HEK293 (cell line): ENCODE measurements around the gene APLF.

Source experiments
- ZNF10 ChIP-seq: fragments of 450-650 bp; formaldehyde crosslinking; IDR thresholded peaks from 2 replicates; pipeline ENCODE4 v1.5.1; 2017; ENCODE audit warnings: missing biosample characterization, missing genetic modification characterization
- ZNF121 ChIP-seq: fragments of 450-650 bp; formaldehyde crosslinking; IDR thresholded peaks from 2 replicates; pipeline ENCODE4 v1.5.1; 2016; ENCODE audit warnings: missing biosample characterization, missing genetic modification characterization
- ZNF146 ChIP-seq: fragments of 450-650 bp; formaldehyde crosslinking; IDR thresholded peaks from 2 replicates; pipeline ENCODE4 v1.5.1; 2016; ENCODE audit warnings: missing biosample characterization, missing genetic modification characterization
- ZNF274 ChIP-seq, 2 experiments: fragments of 200-500 bp in 1 of 2; fragments of 450-650 bp in 1 of 2; sonication (Bioruptor generic) in 1 of 2; formaldehyde crosslinking in 1 of 2; IDR thresholded peaks; 2 replicates each; pipeline versions ENCODE4 v1.5.1 to v1.6.1; 2014 to 2016; ENCODE audit warnings: borderline replicate concordance in 1 of 2, inconsistent platforms in 1 of 2, low read length in 1 of 2, missing biosample characterization in 1 of 2, missing genetic modification characterization in 1 of 2
- ZNF416 ChIP-seq: fragments of 450-650 bp; formaldehyde crosslinking; IDR thresholded peaks from 2 replicates; pipeline ENCODE4 v1.5.1; 2016; ENCODE audit warnings: missing biosample characterization, missing genetic modification characterization
- ZNF48 ChIP-seq: fragments of 450-650 bp; formaldehyde crosslinking; IDR thresholded peaks from 2 replicates; pipeline ENCODE4 v1.5.1; 2016; ENCODE audit warnings: missing biosample characterization, missing genetic modification characterization
- ZNF830 ChIP-seq: fragments of 450-650 bp; IDR thresholded peaks from 2 replicates; pipeline ENCODE4 v1.5.0; 2018; ENCODE audit warnings: missing biosample characterization, missing genetic modification characterization, low read depth, mild to moderate bottlenecking, moderate library complexity
- TF ChIP-seq, protein P1 (sequence below): fragments of 450-650 bp; formaldehyde crosslinking; IDR thresholded peaks from 2 replicates; pipeline ENCODE4 v1.5.1; 2016; ENCODE audit warnings: missing biosample characterization, missing genetic modification characterization
- TF ChIP-seq, protein P2 (sequence below): fragments of 450-650 bp; formaldehyde crosslinking; conservative IDR thresholded peaks from 2 replicates; pipeline ENCODE4 v1.5.1; 2016; ENCODE audit warnings: low read depth, missing biosample characterization, missing genetic modification characterization
- TF ChIP-seq, protein P3 (sequence below): sonication (generic); formaldehyde crosslinking; IDR thresholded peaks from 2 replicates; pipeline ENCODE4 v1.8.1; 2022; ENCODE audit warnings: mild to moderate bottlenecking, moderate library complexity, missing genetic modification reagents
- TF ChIP-seq, protein P4 (sequence below): fragments of 450-650 bp; formaldehyde crosslinking; IDR thresholded peaks from 2 replicates; pipeline ENCODE4 v1.5.1; 2016; ENCODE audit warnings: missing biosample characterization, missing genetic modification characterization

DNA sequence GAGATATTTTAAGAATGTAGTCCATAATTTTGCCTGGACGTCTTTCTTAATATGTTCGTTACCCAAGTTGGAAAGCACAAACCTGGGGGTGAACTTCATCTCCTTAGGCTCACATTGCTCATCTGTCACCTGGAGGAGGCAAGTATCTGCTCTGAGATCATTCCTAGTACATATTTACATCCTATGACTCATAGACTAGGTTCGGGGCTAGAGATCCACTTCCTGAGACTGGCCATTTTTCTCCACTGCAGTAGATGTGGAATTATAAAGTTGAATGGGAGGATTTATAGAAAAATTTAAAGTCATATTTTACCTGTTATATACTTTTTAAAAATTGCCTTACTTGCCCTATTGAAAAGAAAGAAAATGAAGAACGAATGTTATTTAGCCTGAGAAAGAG lies 98.5 kb downstream of the APLF start:
- TF ChIP-seq, protein P1, sequence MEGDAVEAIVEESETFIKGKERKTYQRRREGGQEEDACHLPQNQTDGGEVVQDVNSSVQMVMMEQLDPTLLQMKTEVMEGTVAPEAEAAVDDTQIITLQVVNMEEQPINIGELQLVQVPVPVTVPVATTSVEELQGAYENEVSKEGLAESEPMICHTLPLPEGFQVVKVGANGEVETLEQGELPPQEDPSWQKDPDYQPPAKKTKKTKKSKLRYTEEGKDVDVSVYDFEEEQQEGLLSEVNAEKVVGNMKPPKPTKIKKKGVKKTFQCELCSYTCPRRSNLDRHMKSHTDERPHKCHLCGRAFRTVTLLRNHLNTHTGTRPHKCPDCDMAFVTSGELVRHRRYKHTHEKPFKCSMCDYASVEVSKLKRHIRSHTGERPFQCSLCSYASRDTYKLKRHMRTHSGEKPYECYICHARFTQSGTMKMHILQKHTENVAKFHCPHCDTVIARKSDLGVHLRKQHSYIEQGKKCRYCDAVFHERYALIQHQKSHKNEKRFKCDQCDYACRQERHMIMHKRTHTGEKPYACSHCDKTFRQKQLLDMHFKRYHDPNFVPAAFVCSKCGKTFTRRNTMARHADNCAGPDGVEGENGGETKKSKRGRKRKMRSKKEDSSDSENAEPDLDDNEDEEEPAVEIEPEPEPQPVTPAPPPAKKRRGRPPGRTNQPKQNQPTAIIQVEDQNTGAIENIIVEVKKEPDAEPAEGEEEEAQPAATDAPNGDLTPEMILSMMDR, result no peak
- TF ChIP-seq, protein P2, sequence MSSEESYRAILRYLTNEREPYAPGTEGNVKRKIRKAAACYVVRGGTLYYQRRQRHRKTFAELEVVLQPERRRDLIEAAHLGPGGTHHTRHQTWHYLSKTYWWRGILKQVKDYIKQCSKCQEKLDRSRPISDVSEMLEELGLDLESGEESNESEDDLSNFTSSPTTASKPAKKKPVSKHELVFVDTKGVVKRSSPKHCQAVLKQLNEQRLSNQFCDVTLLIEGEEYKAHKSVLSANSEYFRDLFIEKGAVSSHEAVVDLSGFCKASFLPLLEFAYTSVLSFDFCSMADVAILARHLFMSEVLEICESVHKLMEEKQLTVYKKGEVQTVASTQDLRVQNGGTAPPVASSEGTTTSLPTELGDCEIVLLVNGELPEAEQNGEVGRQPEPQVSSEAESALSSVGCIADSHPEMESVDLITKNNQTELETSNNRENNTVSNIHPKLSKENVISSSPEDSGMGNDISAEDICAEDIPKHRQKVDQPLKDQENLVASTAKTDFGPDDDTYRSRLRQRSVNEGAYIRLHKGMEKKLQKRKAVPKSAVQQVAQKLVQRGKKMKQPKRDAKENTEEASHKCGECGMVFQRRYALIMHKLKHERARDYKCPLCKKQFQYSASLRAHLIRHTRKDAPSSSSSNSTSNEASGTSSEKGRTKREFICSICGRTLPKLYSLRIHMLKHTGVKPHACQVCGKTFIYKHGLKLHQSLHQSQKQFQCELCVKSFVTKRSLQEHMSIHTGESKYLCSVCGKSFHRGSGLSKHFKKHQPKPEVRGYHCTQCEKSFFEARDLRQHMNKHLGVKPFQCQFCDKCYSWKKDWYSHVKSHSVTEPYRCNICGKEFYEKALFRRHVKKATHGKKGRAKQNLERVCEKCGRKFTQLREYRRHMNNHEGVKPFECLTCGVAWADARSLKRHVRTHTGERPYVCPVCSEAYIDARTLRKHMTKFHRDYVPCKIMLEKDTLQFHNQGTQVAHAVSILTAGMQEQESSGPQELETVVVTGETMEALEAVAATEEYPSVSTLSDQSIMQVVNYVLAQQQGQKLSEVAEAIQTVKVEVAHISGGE (tag by site-specific recombination), result no peak
- TF ChIP-seq, protein P3, sequence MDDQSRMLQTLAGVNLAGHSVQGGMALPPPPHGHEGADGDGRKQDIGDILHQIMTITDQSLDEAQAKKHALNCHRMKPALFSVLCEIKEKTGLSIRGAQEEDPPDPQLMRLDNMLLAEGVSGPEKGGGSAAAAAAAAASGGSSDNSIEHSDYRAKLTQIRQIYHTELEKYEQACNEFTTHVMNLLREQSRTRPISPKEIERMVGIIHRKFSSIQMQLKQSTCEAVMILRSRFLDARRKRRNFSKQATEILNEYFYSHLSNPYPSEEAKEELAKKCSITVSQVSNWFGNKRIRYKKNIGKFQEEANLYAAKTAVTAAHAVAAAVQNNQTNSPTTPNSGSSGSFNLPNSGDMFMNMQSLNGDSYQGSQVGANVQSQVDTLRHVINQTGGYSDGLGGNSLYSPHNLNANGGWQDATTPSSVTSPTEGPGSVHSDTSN (CRISPR knock-in tag), result no peak
- TF ChIP-seq, protein P4, sequence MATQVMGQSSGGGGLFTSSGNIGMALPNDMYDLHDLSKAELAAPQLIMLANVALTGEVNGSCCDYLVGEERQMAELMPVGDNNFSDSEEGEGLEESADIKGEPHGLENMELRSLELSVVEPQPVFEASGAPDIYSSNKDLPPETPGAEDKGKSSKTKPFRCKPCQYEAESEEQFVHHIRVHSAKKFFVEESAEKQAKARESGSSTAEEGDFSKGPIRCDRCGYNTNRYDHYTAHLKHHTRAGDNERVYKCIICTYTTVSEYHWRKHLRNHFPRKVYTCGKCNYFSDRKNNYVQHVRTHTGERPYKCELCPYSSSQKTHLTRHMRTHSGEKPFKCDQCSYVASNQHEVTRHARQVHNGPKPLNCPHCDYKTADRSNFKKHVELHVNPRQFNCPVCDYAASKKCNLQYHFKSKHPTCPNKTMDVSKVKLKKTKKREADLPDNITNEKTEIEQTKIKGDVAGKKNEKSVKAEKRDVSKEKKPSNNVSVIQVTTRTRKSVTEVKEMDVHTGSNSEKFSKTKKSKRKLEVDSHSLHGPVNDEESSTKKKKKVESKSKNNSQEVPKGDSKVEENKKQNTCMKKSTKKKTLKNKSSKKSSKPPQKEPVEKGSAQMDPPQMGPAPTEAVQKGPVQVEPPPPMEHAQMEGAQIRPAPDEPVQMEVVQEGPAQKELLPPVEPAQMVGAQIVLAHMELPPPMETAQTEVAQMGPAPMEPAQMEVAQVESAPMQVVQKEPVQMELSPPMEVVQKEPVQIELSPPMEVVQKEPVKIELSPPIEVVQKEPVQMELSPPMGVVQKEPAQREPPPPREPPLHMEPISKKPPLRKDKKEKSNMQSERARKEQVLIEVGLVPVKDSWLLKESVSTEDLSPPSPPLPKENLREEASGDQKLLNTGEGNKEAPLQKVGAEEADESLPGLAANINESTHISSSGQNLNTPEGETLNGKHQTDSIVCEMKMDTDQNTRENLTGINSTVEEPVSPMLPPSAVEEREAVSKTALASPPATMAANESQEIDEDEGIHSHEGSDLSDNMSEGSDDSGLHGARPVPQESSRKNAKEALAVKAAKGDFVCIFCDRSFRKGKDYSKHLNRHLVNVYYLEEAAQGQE, result no peak
- TF ChIP-seq ZNF416 (tag by site-specific recombination) (no peak), ZNF830 (tag by site-specific recombination) (no peak), ZNF274 (IDR thresholded peaks at IDR 0.05; ENCODE audit: low read length) (no peak), ZNF274 (tag by site-specific recombination; IDR thresholded peaks at IDR 0.05; ENCODE audit: borderline replicate concordance) (no peak), ZNF10 (tag by site-specific recombination) (no peak), ZNF48 (no peak), ZNF121 (tag by site-specific recombination) (no peak), ZNF146 (tag by site-specific recombination) (no peak)
